GM12878 (cell line): ENCODE results near the gene FAM193B. TPM values are rescaled to one million over a fixed set of nuclear protein-coding genes. Genes with fewer than 3 reads are reported as not detected.

ENCODE experiments used
- ATAC-seq: fragments of 200-7000 bp; cut with Tn5 transposase; 3 replicates; pipeline ENCODE4 v1.9.1; 2020; ENCODE audit warnings: mild to moderate bottlenecking, moderate library complexity
- BruUV-seq: library from RNA; stranded (reverse); fragments of 400-500 nt; replicated peaks from 2 replicates; lab custom pipeline; 2021; lab: Mats Ljungman, UMichigan
- CTCF ChIA-PET: fragments of 300-600 bp; sonication (Branson Sonifier 250); formaldehyde crosslinking; extraction: SDS; loops from one replicate; lab custom pipeline; 2021; ENCODE audit warnings: inconsistent platforms; lab: Yijun Ruan, JAX
- POLR2A ChIA-PET: fragments of 350-600 bp; formaldehyde crosslinking; extraction: SDS; loops from one replicate; lab custom pipeline; 2021; ENCODE audit warnings: inconsistent platforms; lab: Charles Lee
- RAD21 ChIA-PET: fragments of 300-600 bp; sonication (Branson Sonifier 250); formaldehyde crosslinking; loops from one replicate; lab custom pipeline; 2023; ENCODE audit warnings: antibody characterized with exemption; ENCODE audit not compliant: unreplicated experiment; lab: Charles Lee
- SMC1A ChIA-PET: fragments of 300-600 bp; sonication (Branson Sonifier 250); formaldehyde crosslinking; loops from one replicate; lab custom pipeline; 2023; ENCODE audit not compliant: unreplicated experiment, uncharacterized antibody; lab: Charles Lee
- DNase-seq: peaks from one replicate; pipeline ENCODE4 v3.0.0-alpha.2; 2011; ENCODE audit warnings: low read depth, low spot score
- FAIRE-seq: peaks from 3 replicates; lab custom pipeline; 2011; peaks lifted over from hg19 to GRCh38; lab: Jason Lieb, UNC
- H2AFZ ChIP-seq: 2 replicates; pipeline ENCODE4 v1.6.0; 2011; ENCODE audit warnings: low read depth, low read length, control low read depth; ENCODE audit not compliant: control insufficient read depth
- H3K27ac ChIP-seq: 2 replicates; pipeline ENCODE4 v1.5.1; 2011; ENCODE audit warnings: control low read depth; ENCODE audit not compliant: control insufficient read depth, insufficient read depth
- H3K27me3 ChIP-seq, 2 experiments: replicated peaks in 1 of 2; 2 replicates each; pipeline versions ENCODE4 v1.6.0 to v1.6.1; 2011; ENCODE audit warnings: low read length in 1 of 2; ENCODE audit not compliant: control insufficient read depth in 2 of 2, insufficient read depth in 2 of 2
- H3K36me3 ChIP-seq, 2 experiments: 2 replicates each; pipeline ENCODE4 v1.5.1; 2011; ENCODE audit warnings: low read length in 1 of 2; ENCODE audit not compliant: control insufficient read depth in 2 of 2, insufficient read depth in 2 of 2
- H3K4me1 ChIP-seq: 2 replicates; pipeline ENCODE4 v1.6.1; 2011; ENCODE audit warnings: mild to moderate bottlenecking, low read length, moderate library complexity, mixed read lengths; ENCODE audit not compliant: control insufficient read depth, insufficient read depth
- H3K4me2 ChIP-seq: 2 replicates; pipeline ENCODE4 v1.6.0; 2011; ENCODE audit warnings: control low read depth; ENCODE audit not compliant: control insufficient read depth, insufficient read depth
- H3K4me3 ChIP-seq: fragments of 200-600 bp; sonication (generic); 2 replicates; pipeline ENCODE4 v1.5.1; 2016
- H3K79me2 ChIP-seq: 2 replicates; pipeline ENCODE4 v1.6.0; 2011; ENCODE audit warnings: low read length; ENCODE audit not compliant: control insufficient read depth, insufficient read depth
- H3K9ac ChIP-seq: 2 replicates; pipeline ENCODE4 v1.8.0; 2011; ENCODE audit warnings: low read length, control low read depth, mixed read lengths; ENCODE audit not compliant: control insufficient read depth, insufficient read depth
- H3K9me3 ChIP-seq: replicated peaks from 3 replicates; pipeline ENCODE4 v1.5.1; 2011; ENCODE audit warnings: mild to moderate bottlenecking, low read length; ENCODE audit not compliant: control insufficient read depth, insufficient read depth
- H4K20me1 ChIP-seq: 2 replicates; pipeline ENCODE4 v1.6.0; 2011; ENCODE audit not compliant: control insufficient read depth, insufficient read depth
- ASH2L ChIP-seq: fragments of 300-600, 200-600 bp; sonication (generic); IDR thresholded peaks from 2 replicates; pipeline ENCODE4 v1.6.1; 2017; ENCODE audit warnings: low read depth, mild to moderate bottlenecking, borderline replicate concordance
- BACH1 ChIP-seq: fragments of 450-650 bp; IDR thresholded peaks from 2 replicates; pipeline ENCODE4 v1.6.1; 2017; ENCODE audit warnings: mild to moderate bottlenecking, borderline replicate concordance
- CHD1 ChIP-seq: IDR thresholded peaks from 2 replicates; pipeline ENCODE4 v1.6.1; 2012; ENCODE audit warnings: low read depth, low read length, improper control_type of control experiment
- CUX1 ChIP-seq: IDR thresholded peaks from 2 replicates; pipeline ENCODE4 v1.6.1; 2012; ENCODE audit warnings: improper control_type of control experiment, low read depth, low read length; ENCODE audit not compliant: insufficient replicate concordance
- E2F4 ChIP-seq: IDR thresholded peaks from 2 replicates; pipeline ENCODE4 v1.6.1; 2012; ENCODE audit warnings: low read depth, low read length, improper control_type of control experiment
- EZH2 ChIP-seq: IDR thresholded peaks from 2 replicates; pipeline ENCODE4 v1.6.1; 2012; ENCODE audit warnings: low read depth, mild to moderate bottlenecking, control low read depth, inconsistent platforms, low read length, borderline replicate concordance; ENCODE audit not compliant: control insufficient read depth
- FOXK2 ChIP-seq: fragments of 450-650 bp; IDR thresholded peaks from 2 replicates; pipeline ENCODE4 v1.6.1; 2017; ENCODE audit warnings: mild to moderate bottlenecking, moderate library complexity
- HCFC1 ChIP-seq: fragments of 150-350 bp; IDR thresholded peaks from 2 replicates; pipeline ENCODE4 v1.6.1; 2014; ENCODE audit warnings: low read length
- IKZF2 ChIP-seq, 2 experiments: fragments of 450-650 bp; IDR thresholded peaks; 2 replicates each; pipeline ENCODE4 v1.6.1; 2017; ENCODE audit warnings: mild to moderate bottlenecking in 2 of 2, moderate library complexity in 2 of 2
- MYB ChIP-seq: fragments of 150-350 bp; IDR thresholded peaks from 2 replicates; pipeline ENCODE4 v1.6.1; 2014; ENCODE audit warnings: mild to moderate bottlenecking, low read depth, low read length, borderline replicate concordance
- POU2F2 ChIP-seq: IDR thresholded peaks from 3 replicates; pipeline ENCODE4 v1.6.1; 2011; ENCODE audit warnings: low read depth, mild to moderate bottlenecking, low read length, borderline replicate concordance
- SUZ12 ChIP-seq: fragments of 200-600 bp; sonication (generic); IDR thresholded peaks from one replicate; pipeline ENCODE4 v1.6.1; 2018; ENCODE audit warnings: antibody characterized with exemption, mild to moderate bottlenecking; ENCODE audit not compliant: unreplicated experiment
- ZBTB33 ChIP-seq: fragments of 450-650 bp; IDR thresholded peaks from 2 replicates; pipeline ENCODE4 v1.6.1; 2017; ENCODE audit warnings: mild to moderate bottlenecking
- ZNF384 ChIP-seq: IDR thresholded peaks from 2 replicates; pipeline ENCODE4 v1.6.1; 2012; ENCODE audit warnings: low read depth, mild to moderate bottlenecking, low read length, improper control_type of control experiment, borderline replicate concordance
- WGBS: methylation state at CpG from one replicate; pipeline ENCODE4 v1.1.6; 2016; ENCODE audit warnings: low lambda C conversion rate; ENCODE audit not compliant: insufficient replicate concordance, insufficient coverage; ENCODE audit errors: missing lambda C conversion rate; 5-methylcytosine and 5-hydroxymethylcytosine counted together
- in situ Hi-C: fragments of 300-500 bp; cut with MboI; formaldehyde crosslinking; loops from 9 replicates; pipeline ENCODE4 v1.14.3; 2018; ENCODE audit warnings: mixed read lengths
- intact Hi-C: fragments of 100-400 bp; cut with micrococcal nuclease; formaldehyde crosslinking; loops from one replicate; pipeline ENCODE4 v1.14.2; 2022; ENCODE audit not compliant: unreplicated experiment
- polyA plus RNA-seq, 11 experiments: library from polyadenylated mRNA; depleted of rRNA in 4 of 11; unstranded in 6 of 11; stranded (reverse) in 5 of 11; fragments of >200 nt; fragmentation: Nextera tagmentation in 4 of 11; fragmentation: Illumina TruSeq in 1 of 11; extraction: Ambion mirVana in 4 of 11; extraction: Trizol in 1 of 11; gene quantifications; 1 replicate in 1 of 11; 2 replicates in 10 of 11; pipeline versions ENCODE4 v1.2.1 to v1.2.3, GENCODE V29; 2011 to 2016; ENCODE audit warnings: inconsistent platforms in 2 of 11, missing spikeins in 2 of 11, low read depth in 1 of 11
- total RNA-seq, 4 experiments: library from RNA; depleted of rRNA in 3 of 4; stranded (reverse); fragments of >200 nt in 3 of 4; fragmentation: Illumina TruSeq in 1 of 4; extraction: Trizol in 1 of 4; gene quantifications; 2 replicates each; pipeline versions ENCODE4 v1.2.1 to v1.2.3, GENCODE V29; 2013 to 2021

FAM193B gene
- total and polyA plus RNA-seq, 10 of the 15 experiments (the other 5 are each of a cell fraction or from before 2014, with no cell fraction given), result 3.3 to 47.0 (median 25.1) TPM

- H3K36me3 ChIP-seq, result no peaks in the 10 kb centered on the region
- in situ Hi-C loops, result no loop called here
- TF ChIP-seq ZBTB33, result no peak
- TF ChIP-seq HCFC1, result no peak
- no peak for TF ChIP-seq SUZ12
- no peak for TF ChIP-seq CHD1
- TF ChIP-seq BACH1, result no peak
- TF ChIP-seq FOXK2, result no peak
- TF ChIP-seq IKZF2 (IDR thresholded peaks at IDR 0.05), result no peak
- TF ChIP-seq POU2F2, result no peak
- TF ChIP-seq CUX1, result no peak
- no peak for TF ChIP-seq ASH2L
- TF ChIP-seq E2F4, result no peak
- TF ChIP-seq ZNF384, result no peak
- TF ChIP-seq MYB, result no peak
- TF ChIP-seq EZH2, result no peak
- no peak overlapping the region for H3K4me3 ChIP-seq
- RAD21 ChIA-PET, result interaction anchor here (0.6 to 1.9 kb wide), 3 partner anchors 14 to 26 kb away, joined by 3 to 4 read pairs (median 3); no protein-coding TSS in a partner anchor
- SMC1A ChIA-PET, result interaction anchor here (0.7 to 1.4 kb wide), 2 partner anchors 20 to 26 kb away, joined by 3 to 5 read pairs; no protein-coding TSS in a partner anchor
- no TSS peak for BruUV-seq
- intact Hi-C loops, result no loop called here
- H3K27me3 ChIP-seq, result no peaks in the 10 kb centered on the region
- H3K9me3 ChIP-seq, result no peaks in the 10 kb centered on the region
- no peak for ATAC-seq
- peaks cover 4% of the 10 kb centered on the region; the same call in 1 of the 2 replicates for H3K79me2 ChIP-seq
- POLR2A ChIA-PET, result interaction anchor here (0.5 to 1.7 kb wide), 4 partner anchors 21 to 117 kb away, joined by 3 to 7 read pairs (median 4); partner anchors contain the start of gene PDLIM7
- H3K4me1 ChIP-seq, result peaks cover 24% of the 10 kb centered on the region
- H4K20me1 ChIP-seq, result no peaks in the 10 kb centered on the region
- H3K9ac ChIP-seq, result no peak overlapping the region
- CTCF ChIA-PET, result interaction anchor here (0.8 to 2.1 kb wide), 4 partner anchors 19 to 73 kb away, joined by 3 to 8 read pairs (median 4); no protein-coding TSS in a partner anchor
- WGBS, result 59% methylated on average over 10 of the region's 11 CpGs
- no peak overlapping the region for H2AFZ ChIP-seq
- FAIRE-seq, result no peak
- H3K4me2 ChIP-seq, result no peak overlapping the region
- DNase-seq, result no peak
- no peak overlapping the region for H3K27ac ChIP-seq
Measured at GRCh38 chr5:177475563-177476427, 78.6 kb downstream of the FAM193B start.
